Measurements from ENCODE around the gene PTPRK.

The PTPRK gene

GRCh38 chr6:128520436-128521281 is at the start of gene PTPRK:
Gene PTPRK (minus strand): TSS chr6:128520599. CDS start chr6:128520358, 241 bp downstream.
- DNase-seq (ENCODE audit: low spot score): peak; percentile 6

- DNase-seq (ENCODE audit: low spot score): no peak
Measured at GRCh38 chr6:128567029-128567428, 46.6 kb upstream of the PTPRK start.

GRCh38 chr6:128560966-128561365 is 40.6 kb upstream of the PTPRK start:
- DNase-seq (ENCODE audit: low spot score): no peak

GRCh38 chr6:128558924-128559323 is 38.5 kb upstream of the PTPRK start:
- DNase-seq (ENCODE audit: low spot score): no peak

- no peak for DNase-seq (ENCODE audit: low spot score)
Measured at GRCh38 chr6:128558021-128558420, 37.6 kb upstream of the PTPRK start.

- no peak for DNase-seq (ENCODE audit: low spot score)
Measured at GRCh38 chr6:128557081-128557480, 36.7 kb upstream of the PTPRK start.

- DNase-seq (ENCODE audit: low spot score): no peak
Measured at GRCh38 chr6:128554302-128554701, 33.9 kb upstream of the PTPRK start.

GRCh38 chr6:128541261-128541660 is 20.9 kb upstream of the PTPRK start:
- no peak for DNase-seq (ENCODE audit: low spot score)

- no peak for DNase-seq (ENCODE audit: low spot score)
Measured at GRCh38 chr6:128538763-128539162, 18.4 kb upstream of the PTPRK start.

GRCh38 chr6:128532827-128533226 is 12.4 kb upstream of the PTPRK start:
- DNase-seq (ENCODE audit: low spot score): no peak

- DNase-seq (ENCODE audit: low spot score): no peak
Measured at GRCh38 chr6:128532136-128532535, 11.7 kb upstream of the PTPRK start.

- no peak for DNase-seq (ENCODE audit: low spot score)
Measured at GRCh38 chr6:128531696-128532095, 11.3 kb upstream of the PTPRK start.

GRCh38 chr6:128528241-128528640 is 7.8 kb upstream of the PTPRK start:
- no peak for DNase-seq (ENCODE audit: low spot score)

- DNase-seq (ENCODE audit: low spot score): no peak
Measured at GRCh38 chr6:128527375-128527774, 7.0 kb upstream of the PTPRK start.

- DNase-seq (ENCODE audit: low spot score): no peak
Measured at GRCh38 chr6:128526152-128526914, 5.9 kb upstream of the PTPRK start.

- no peak for DNase-seq (ENCODE audit: low spot score)
Measured at GRCh38 chr6:128525406-128525805, 5.0 kb upstream of the PTPRK start.

GRCh38 chr6:128521282-128521632 is 858 bp upstream of the PTPRK start:
- DNase-seq (ENCODE audit: low spot score): no peak

- no peak for DNase-seq (ENCODE audit: low spot score)
Measured at GRCh38 chr6:128519931-128520435, 416 bp downstream of the PTPRK start.

GRCh38 chr6:128519132-128519930 is 1.1 kb downstream of the PTPRK start:
- no peak for DNase-seq (ENCODE audit: low spot score)

GRCh38 chr6:128518434-128519131 is 1.8 kb downstream of the PTPRK start:
- DNase-seq (ENCODE audit: low spot score): no peak

GRCh38 chr6:128517124-128517523 is 3.3 kb downstream of the PTPRK start:
- no peak for DNase-seq (ENCODE audit: low spot score)

GRCh38 chr6:128516514-128516898 is 3.9 kb downstream of the PTPRK start:
- DNase-seq (ENCODE audit: low spot score): no peak

Data from hematopoietic multipotent progenitor cell treated with erythropoietin and hydrocortisone succinate and interleukin-3 and kit ligand, for 15 days (in vitro differentiated cells).